Effector memory CD4-positive, alpha-beta T cell (primary cell): Measurements from ENCODE around the gene SLC25A42.

Source experiments
- DNase-seq, 3 donors: peaks; one replicate each; pipeline ENCODE4 v3.0.0-alpha.2; 2020
- H3K27ac ChIP-seq: 2 replicates; pipeline ENCODE4 v1.7.0; 2013; ENCODE audit warnings: mild to moderate bottlenecking, low read length, moderate library complexity; ENCODE audit not compliant: insufficient read depth, poor library complexity, severe bottlenecking
- H3K27me3 ChIP-seq: replicated peaks from 2 replicates; pipeline ENCODE4 v1.7.0; 2013; ENCODE audit warnings: mild to moderate bottlenecking, low read length; ENCODE audit not compliant: insufficient read depth, control insufficient read depth, poor library complexity, severe bottlenecking
- H3K36me3 ChIP-seq: 2 replicates; pipeline ENCODE4 v1.7.0; 2013; ENCODE audit warnings: mild to moderate bottlenecking, low read length, moderate library complexity; ENCODE audit not compliant: control insufficient read depth, insufficient read depth
- H3K4me1 ChIP-seq: 2 replicates; pipeline ENCODE4 v1.7.0; 2013; ENCODE audit warnings: low read length, mild to moderate bottlenecking; ENCODE audit not compliant: control insufficient read depth, insufficient read depth, poor library complexity, severe bottlenecking
- H3K4me3 ChIP-seq: 2 replicates; pipeline ENCODE4 v1.7.0; 2013; ENCODE audit warnings: low read length, low read depth, mild to moderate bottlenecking; ENCODE audit not compliant: insufficient read depth, poor library complexity, severe bottlenecking
- H3K9me3 ChIP-seq: 2 replicates; pipeline ENCODE4 v1.7.0; 2013; ENCODE audit warnings: mild to moderate bottlenecking, low read length, moderate library complexity; ENCODE audit not compliant: control insufficient read depth

Gene SLC25A42

GRCh38 chr19:19111967-19112580 lies 48.3 kb downstream of the SLC25A42 start:
- Histone ChIP-seq H3K9me3 (no peaks in the 10 kb centered on the region), H3K4me1 (no peaks in the 10 kb centered on the region), H3K36me3 (no peaks in the 10 kb centered on the region), H3K27me3 (no peaks in the 10 kb centered on the region), H3K27ac (no peak overlapping the region), H3K4me3 (no peak overlapping the region)
- no peak for DNase-seq

- Histone ChIP-seq H3K36me3 (no peaks in the 10 kb centered on the region), H3K9me3 (no peaks in the 10 kb centered on the region), H3K4me1 (no peaks in the 10 kb centered on the region), H3K27ac (no peak overlapping the region), H3K27me3 (no peaks in the 10 kb centered on the region), H3K4me3 (no peak overlapping the region)
- DNase-seq: no peak
Measured at GRCh38 chr19:19113040-19113626, 49.3 kb downstream of the SLC25A42 start.

GRCh38 chr19:19115954-19116353 lies 52.2 kb downstream of the SLC25A42 start:
- DNase-seq: peak in 1 of 3 donors; percentile 34
- Histone ChIP-seq H3K27ac (no peak overlapping the region), H3K36me3 (peaks cover 14% of the 10 kb centered on the region), H3K4me3 (no peak overlapping the region), H3K27me3 (no peaks in the 10 kb centered on the region), H3K4me1 (no peaks in the 10 kb centered on the region), H3K9me3 (no peaks in the 10 kb centered on the region)

GRCh38 chr19:19119325-19120237 lies 55.8 kb downstream of the SLC25A42 start:
- no peak for DNase-seq
- Histone ChIP-seq H3K9me3 (no peaks in the 10 kb centered on the region), H3K36me3 (peaks cover 14% of the 10 kb centered on the region), H3K27me3 (no peaks in the 10 kb centered on the region), H3K4me1 (no peaks in the 10 kb centered on the region), H3K27ac (no peak overlapping the region), H3K4me3 (no peak overlapping the region)

DNA sequence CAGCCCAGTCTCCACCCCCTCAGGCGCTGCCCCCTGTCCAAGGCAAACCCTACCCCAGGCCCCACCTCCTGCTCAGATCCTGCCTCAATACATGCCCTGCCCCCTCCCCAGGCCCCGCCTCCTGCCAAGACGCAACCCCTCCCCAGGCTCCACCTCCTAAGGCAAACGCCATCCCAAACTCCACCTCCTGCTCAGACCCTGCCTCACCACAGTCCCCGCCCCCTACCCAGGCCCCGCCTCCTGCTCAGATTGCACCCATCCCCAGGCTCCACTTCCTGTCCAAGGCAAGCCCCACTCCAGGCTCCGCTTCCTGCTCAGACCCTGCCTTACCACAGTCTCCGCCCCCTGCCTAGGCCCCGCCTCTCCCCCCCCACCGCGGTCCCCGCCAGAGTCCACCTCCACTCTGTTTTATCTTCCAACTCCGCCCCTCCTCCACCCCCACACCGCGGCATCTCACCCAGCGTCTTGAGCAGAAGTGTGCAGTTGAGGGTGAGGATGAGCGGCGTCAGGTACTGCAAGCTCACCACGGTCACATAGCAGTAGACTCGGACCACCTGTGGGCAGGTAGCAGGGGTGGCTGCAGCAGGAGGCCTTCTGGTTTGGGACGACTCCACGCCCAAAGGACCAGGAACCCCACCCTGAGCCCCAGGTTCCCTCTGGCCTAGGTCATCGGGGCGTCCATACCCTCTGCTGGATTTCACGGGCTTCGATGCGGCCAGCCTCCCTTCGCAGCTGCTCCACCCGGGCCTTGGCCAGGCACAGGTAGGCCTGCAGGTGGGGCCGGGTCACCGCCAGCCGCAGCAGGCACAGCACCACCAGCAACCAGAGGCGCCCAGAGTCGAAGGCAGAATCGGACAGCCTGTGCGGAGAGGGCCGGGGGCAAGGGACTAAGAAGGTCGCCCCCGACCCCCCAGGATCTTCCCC lies 56.8 kb downstream of the SLC25A42 start:
- DNase-seq: no peak
- H3K4me1 ChIP-seq: no peaks in the 10 kb centered on the region
- H3K27ac ChIP-seq: no peak overlapping the region
- H3K4me3 ChIP-seq: no peak overlapping the region
- no peaks in the 10 kb centered on the region for H3K9me3 ChIP-seq
- H3K27me3 ChIP-seq: no peaks in the 10 kb centered on the region
- peaks cover 14% of the 10 kb centered on the region for H3K36me3 ChIP-seq

GRCh38 chr19:19121371-19121770 lies 57.6 kb downstream of the SLC25A42 start:
- no peak for DNase-seq
- no peak overlapping the region for H3K4me3 ChIP-seq
- no peaks in the 10 kb centered on the region for H3K9me3 ChIP-seq
- peaks cover 14% of the 10 kb centered on the region for H3K36me3 ChIP-seq
- no peak overlapping the region for H3K27ac ChIP-seq
- no peaks in the 10 kb centered on the region for H3K4me1 ChIP-seq
- H3K27me3 ChIP-seq: no peaks in the 10 kb centered on the region

DNA sequence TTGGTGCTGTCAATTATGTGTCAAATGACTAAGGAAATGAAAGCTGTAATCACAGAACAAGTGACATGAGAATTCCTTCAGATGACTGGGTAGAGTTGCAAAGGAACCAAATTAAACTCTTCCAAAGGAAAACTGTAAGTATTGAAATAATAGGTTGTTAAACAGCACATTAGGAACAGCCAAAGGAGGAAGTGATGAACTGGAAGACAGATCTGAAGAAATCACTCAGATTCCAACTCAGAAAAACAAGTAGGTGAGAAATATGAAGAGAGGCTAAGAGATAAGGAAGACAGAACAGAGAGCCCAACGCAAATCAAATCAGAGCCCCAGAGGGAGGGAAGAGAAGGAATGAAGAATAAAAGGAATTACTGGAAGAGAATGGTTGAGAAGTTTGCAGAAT lies 59.1 kb downstream of the SLC25A42 start:
- Histone ChIP-seq H3K36me3 (peaks cover 14% of the 10 kb centered on the region), H3K4me1 (no peaks in the 10 kb centered on the region), H3K4me3 (no peak overlapping the region), H3K9me3 (no peaks in the 10 kb centered on the region), H3K27ac (no peak overlapping the region), H3K27me3 (no peaks in the 10 kb centered on the region)
- DNase-seq: no peak

DNA sequence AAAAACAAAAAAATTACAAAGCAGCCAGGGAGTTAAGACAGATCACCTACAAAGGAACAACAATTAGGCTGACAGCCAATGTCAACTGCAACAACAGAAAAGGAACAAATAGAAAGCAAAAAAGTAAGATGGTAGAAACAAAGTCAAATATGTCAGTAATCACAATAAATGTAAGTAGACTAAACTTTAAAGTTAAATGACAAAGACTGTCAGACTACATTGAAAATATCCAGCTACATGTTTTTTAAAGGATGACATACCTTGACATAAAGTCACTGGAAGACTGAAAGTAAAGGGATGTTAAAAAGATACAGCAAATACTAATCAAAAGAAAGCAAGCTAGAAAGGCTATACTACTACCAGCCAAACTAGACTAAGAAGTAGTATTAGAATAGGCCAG lies 59.6 kb downstream of the SLC25A42 start:
- no peaks in the 10 kb centered on the region for H3K27me3 ChIP-seq
- H3K27ac ChIP-seq: no peak overlapping the region
- H3K36me3 ChIP-seq: peaks cover 14% of the 10 kb centered on the region
- H3K4me3 ChIP-seq: no peak overlapping the region
- no peaks in the 10 kb centered on the region for H3K4me1 ChIP-seq
- no peaks in the 10 kb centered on the region for H3K9me3 ChIP-seq
- DNase-seq: no peak

DNA sequence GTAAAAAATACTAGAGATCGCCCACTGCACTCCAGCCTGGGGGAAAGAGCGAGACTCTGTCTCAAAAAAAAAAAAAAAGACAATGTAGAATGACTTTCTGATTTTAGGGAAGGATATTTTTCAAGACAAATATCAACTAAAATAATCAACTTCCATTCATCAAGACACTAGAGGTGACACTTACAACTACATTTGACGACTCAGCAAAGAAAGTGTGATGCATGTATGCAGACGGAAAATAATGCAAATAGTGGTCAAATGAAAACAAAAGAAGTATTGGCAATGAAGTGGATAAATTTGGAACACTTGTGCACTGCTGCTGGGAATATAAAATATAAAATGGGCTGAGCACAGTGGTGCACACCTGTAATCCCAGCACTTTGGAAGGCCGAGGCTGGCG lies 62.3 kb downstream of the SLC25A42 start:
- H3K9me3 ChIP-seq: no peaks in the 10 kb centered on the region
- H3K36me3 ChIP-seq: no peaks in the 10 kb centered on the region
- H3K4me1 ChIP-seq: no peaks in the 10 kb centered on the region
- no peak overlapping the region for H3K27ac ChIP-seq
- H3K4me3 ChIP-seq: no peak overlapping the region
- no peaks in the 10 kb centered on the region for H3K27me3 ChIP-seq
- DNase-seq: no peak
